Measurements from ENCODE around the gene ARHGAP22. TPM values are rescaled to one million over a fixed set of nuclear protein-coding genes. Genes with fewer than 3 reads are reported as not detected.

Gene ARHGAP22
- total and polyA plus RNA-seq, 2 experiments from 2014 or later, result 4.8 to 10.7 TPM

DNA sequence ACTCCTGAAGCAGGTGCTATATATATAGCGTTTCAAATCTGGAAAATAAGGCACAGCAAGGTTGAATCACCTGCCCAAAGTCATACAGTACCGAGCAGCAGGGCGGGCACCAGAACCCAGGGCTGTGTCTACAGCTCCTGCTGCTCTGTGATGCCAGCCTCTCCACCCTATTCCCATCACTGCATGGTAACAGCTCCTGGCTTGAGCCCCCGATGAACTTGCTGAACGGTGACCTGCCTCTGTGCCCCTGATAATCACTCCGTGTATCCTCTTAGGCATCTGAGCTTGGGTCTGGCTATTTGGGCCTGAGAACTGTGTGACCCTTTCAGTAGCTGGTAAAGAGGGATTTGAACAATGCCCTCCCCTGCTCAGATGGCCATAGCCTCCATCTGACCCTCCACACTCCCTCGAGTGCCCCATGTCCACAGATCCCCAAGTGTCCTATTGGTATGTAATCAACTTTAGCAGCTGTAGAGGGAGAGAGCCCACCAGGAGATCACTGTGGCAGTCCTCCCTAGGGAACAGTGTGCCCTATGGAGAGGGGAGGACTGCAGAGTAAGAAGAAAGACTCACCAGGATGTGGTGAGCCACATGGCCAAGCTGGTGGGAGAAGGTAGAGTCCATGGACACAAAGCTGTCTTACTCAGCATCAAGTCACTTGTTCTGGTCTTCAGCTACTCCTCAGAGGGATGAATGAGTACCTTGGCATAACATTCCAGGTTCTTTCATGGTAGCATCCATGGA lies 1.1 kb upstream of the ARHGAP22 start (continued):
- TF ChIP-seq POLR2AphosphoS5 (IDR thresholded peaks at IDR 0.05; ENCODE audit: low read depth), result no peak
- no peak for TF ChIP-seq ZNF331 (CRISPR knock-in tag; IDR thresholded peaks at IDR 0.05; ENCODE audit: low read depth)
- TF ChIP-seq, protein P1, sequence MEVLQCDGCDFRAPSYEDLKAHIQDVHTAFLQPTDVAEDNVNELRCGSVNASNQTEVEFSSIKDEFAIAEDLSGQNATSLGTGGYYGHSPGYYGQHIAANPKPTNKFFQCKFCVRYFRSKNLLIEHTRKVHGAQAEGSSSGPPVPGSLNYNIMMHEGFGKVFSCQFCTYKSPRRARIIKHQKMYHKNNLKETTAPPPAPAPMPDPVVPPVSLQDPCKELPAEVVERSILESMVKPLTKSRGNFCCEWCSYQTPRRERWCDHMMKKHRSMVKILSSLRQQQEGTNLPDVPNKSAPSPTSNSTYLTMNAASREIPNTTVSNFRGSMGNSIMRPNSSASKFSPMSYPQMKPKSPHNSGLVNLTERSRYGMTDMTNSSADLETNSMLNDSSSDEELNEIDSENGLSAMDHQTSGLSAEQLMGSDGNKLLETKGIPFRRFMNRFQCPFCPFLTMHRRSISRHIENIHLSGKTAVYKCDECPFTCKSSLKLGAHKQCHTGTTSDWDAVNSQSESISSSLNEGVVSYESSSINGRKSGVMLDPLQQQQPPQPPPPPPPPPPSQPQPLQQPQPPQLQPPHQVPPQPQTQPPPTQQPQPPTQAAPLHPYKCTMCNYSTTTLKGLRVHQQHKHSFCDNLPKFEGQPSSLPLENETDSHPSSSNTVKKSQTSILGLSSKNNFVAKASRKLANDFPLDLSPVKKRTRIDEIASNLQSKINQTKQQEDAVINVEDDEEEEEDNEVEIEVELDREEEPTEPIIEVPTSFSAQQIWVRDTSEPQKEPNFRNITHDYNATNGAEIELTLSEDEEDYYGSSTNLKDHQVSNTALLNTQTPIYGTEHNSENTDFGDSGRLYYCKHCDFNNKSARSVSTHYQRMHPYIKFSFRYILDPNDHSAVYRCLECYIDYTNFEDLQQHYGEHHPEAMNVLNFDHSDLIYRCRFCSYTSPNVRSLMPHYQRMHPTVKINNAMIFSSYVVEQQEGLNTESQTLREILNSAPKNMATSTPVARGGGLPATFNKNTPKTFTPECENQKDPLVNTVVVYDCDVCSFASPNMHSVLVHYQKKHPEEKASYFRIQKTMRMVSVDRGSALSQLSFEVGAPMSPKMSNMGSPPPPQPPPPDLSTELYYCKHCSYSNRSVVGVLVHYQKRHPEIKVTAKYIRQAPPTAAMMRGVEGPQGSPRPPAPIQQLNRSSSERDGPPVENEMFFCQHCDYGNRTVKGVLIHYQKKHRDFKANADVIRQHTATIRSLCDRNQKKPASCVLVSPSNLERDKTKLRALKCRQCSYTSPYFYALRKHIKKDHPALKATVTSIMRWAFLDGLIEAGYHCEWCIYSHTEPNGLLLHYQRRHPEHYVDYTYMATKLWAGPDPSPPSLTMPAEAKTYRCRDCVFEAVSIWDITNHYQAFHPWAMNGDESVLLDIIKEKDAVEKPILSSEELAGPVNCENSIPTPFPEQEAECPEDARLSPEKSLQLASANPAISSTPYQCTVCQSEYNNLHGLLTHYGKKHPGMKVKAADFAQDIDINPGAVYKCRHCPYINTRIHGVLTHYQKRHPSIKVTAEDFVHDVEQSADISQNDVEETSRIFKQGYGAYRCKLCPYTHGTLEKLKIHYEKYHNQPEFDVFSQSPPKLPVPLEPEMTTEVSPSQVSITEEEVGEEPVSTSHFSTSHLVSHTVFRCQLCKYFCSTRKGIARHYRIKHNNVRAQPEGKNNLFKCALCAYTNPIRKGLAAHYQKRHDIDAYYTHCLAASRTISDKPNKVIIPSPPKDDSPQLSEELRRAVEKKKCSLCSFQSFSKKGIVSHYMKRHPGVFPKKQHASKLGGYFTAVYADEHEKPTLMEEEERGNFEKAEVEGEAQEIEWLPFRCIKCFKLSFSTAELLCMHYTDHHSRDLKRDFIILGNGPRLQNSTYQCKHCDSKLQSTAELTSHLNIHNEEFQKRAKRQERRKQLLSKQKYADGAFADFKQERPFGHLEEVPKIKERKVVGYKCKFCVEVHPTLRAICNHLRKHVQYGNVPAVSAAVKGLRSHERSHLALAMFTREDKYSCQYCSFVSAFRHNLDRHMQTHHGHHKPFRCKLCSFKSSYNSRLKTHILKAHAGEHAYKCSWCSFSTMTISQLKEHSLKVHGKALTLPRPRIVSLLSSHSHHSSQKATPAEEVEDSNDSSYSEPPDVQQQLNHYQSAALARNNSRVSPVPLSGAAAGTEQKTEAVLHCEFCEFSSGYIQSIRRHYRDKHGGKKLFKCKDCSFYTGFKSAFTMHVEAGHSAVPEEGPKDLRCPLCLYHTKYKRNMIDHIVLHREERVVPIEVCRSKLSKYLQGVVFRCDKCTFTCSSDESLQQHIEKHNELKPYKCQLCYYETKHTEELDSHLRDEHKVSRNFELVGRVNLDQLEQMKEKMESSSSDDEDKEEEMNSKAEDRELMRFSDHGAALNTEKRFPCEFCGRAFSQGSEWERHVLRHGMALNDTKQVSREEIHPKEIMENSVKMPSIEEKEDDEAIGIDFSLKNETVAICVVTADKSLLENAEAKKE (CRISPR knock-in tag; IDR thresholded peaks at IDR 0.05), result no peak
- no peak for TF ChIP-seq CREB1 (CRISPR knock-in tag; IDR thresholded peaks at IDR 0.05; ENCODE audit: low read depth)

GRCh38 chr10:48604039-48604990 lies 558 bp downstream of the ARHGAP22 start:
- H4K20me1 ChIP-seq (replicated peaks; ENCODE audit: insufficient read depth), result no peaks in the 10 kb centered on the region
- Mint-ChIP-seq H3K4me1 (peaks cover 20% of the 10 kb centered on the region), H3K9me3 (no peaks in the 10 kb centered on the region), H3K36me3 (ENCODE audit: low read depth) (no peaks in the 10 kb centered on the region), H3K27me3 (ENCODE audit: insufficient read depth, low read depth, poor library complexity) (peaks cover 26% of the 10 kb centered on the region), H3K27ac (no peak overlapping the region), H3K4me3 (peak overlapping the region; percentile 70)
- H3K9me2 ChIP-seq (ENCODE audit: insufficient read depth), result no peaks in the 10 kb centered on the region
- peaks cover 29% of the 10 kb centered on the region for H3K27me3 ChIP-seq (ENCODE audit: insufficient read depth)
- TF ChIP-seq CTCF (conservative IDR thresholded peaks at IDR 0.05; ENCODE audit: low read depth in 2 of 2), result no peak
- no peak for TF ChIP-seq POLR2AphosphoS5 (IDR thresholded peaks at IDR 0.05; ENCODE audit: low read depth)
- no peak for TF ChIP-seq EZH2 (IDR thresholded peaks at IDR 0.05; ENCODE audit: low read depth, unreplicated experiment)
- TF ChIP-seq ZNF331 (CRISPR knock-in tag; IDR thresholded peaks at IDR 0.05; ENCODE audit: low read depth), result no peak
- TF ChIP-seq ZNF114 (CRISPR knock-in tag; IDR thresholded peaks at IDR 0.05), result no peak
- TF ChIP-seq, protein P2, sequence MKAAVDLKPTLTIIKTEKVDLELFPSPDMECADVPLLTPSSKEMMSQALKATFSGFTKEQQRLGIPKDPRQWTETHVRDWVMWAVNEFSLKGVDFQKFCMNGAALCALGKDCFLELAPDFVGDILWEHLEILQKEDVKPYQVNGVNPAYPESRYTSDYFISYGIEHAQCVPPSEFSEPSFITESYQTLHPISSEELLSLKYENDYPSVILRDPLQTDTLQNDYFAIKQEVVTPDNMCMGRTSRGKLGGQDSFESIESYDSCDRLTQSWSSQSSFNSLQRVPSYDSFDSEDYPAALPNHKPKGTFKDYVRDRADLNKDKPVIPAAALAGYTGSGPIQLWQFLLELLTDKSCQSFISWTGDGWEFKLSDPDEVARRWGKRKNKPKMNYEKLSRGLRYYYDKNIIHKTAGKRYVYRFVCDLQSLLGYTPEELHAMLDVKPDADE (IDR thresholded peaks at IDR 0.05), result no peak
- ATAC-seq, result peak; percentile 23
- H2AFZ ChIP-seq, result peak overlapping the region; percentile 97
- H3K79me2 ChIP-seq (replicated peaks; ENCODE audit: insufficient read depth), result no peaks in the 10 kb centered on the region; the same call in 1 of the 2 replicates
- no peaks in the 10 kb centered on the region for H3F3A ChIP-seq (replicated peaks; ENCODE audit: low read depth)
- peaks cover 23% of the 10 kb centered on the region; the same call in 1 of the 2 replicates for H3K4me1 ChIP-seq (ENCODE audit: insufficient read depth)
- peak overlapping the region; percentile 63 for H3K4me3 ChIP-seq
- H3K4me2 ChIP-seq, result peak overlapping the region; percentile 89
- DNase-seq (ENCODE audit: low spot score), result peak; percentile 49
- H3K27ac ChIP-seq (ENCODE audit: low read depth), result no peak overlapping the region
- no peaks in the 10 kb centered on the region for H3K36me3 ChIP-seq (ENCODE audit: insufficient read depth)

Data from GM23338 (cell line).